HG02610 (cell line): ENCODE data around the gene CENATAC.
"Not testable (repeated sequence)": the region's sequence is repeated elsewhere in the genome, so short reads cannot be mapped to it uniquely, and the experiment has no call there.

Experiments
- ATAC-seq: cut with Tn5 transposase; IDR thresholded peaks from one replicate; pipeline ENCODE4 v1.9.1; 2021; ENCODE audit warnings: mild to moderate bottlenecking, moderate library complexity; ENCODE audit not compliant: unreplicated experiment

CENATAC gene

GRCh38 chr11:119051440-119052162, 53.7 kb downstream of the CENATAC start:
- ATAC-seq: peak; percentile 71

DNA sequence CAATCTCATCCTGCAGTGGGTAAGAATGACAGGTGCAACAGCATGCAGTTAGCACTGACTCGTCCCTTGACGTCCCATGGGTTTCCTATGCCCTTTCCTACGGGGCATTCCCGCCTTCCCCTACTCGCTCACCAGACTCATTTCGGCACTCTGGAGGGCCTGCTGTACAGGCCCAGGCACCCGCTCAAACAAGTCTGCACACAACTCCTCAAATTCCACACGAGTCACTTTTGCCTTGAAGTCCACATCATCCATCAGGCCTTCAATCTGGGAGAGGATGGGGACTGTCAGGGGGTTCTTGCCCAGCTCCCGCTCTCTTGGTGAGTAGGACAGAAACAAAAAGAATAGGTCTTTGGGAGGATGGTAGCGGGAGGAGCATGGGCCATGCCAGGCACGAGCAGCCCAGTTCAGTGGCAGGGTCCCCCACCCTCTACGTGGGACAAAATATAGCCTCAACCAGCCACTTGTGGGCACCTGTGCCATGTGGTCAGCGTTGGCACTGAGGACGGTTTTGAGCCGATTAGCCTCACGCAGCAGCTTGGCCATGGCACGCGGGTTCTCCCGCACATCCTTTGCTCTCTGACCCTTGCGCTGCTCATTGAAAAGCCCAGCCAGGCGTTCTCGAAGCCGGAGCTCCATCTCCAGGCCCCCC, 54.4 kb downstream of the CENATAC start:
- no peak for ATAC-seq

DNA sequence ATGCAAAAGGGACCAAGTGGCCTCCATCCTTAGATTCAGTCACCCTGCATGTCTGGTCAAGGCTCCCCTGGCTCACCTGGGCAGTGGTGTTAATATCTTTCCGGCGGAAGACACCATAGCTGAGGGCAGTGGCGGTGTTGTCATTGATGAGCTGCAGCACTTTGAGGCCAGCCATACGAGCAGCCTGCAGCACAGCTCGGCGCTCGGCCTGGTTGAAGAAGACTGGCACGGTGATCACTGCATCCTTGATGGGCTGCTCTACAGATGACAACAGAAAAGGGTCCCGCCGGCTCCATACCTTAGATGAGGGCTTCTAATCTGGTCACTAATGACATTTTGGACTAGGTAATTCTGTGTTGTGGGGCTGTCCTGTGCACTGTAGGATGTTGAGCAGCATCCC, 56.5 kb downstream of the CENATAC start:
- ATAC-seq: no peak

- no peak for ATAC-seq
Measured at GRCh38 chr11:119055901-119056300, 58.0 kb downstream of the CENATAC start.

- ATAC-seq: peak; percentile 3
Measured at GRCh38 chr11:119056421-119056999, 58.6 kb downstream of the CENATAC start.

- ATAC-seq: peak; percentile 93
Measured at GRCh38 chr11:119057000-119057769, 59.2 kb downstream of the CENATAC start, which contains the start of gene HYOU1. Gene HYOU1 (minus strand): TSS chr11:119057205. CDS start chr11:119056160, 1,045 bp downstream.

DNA sequence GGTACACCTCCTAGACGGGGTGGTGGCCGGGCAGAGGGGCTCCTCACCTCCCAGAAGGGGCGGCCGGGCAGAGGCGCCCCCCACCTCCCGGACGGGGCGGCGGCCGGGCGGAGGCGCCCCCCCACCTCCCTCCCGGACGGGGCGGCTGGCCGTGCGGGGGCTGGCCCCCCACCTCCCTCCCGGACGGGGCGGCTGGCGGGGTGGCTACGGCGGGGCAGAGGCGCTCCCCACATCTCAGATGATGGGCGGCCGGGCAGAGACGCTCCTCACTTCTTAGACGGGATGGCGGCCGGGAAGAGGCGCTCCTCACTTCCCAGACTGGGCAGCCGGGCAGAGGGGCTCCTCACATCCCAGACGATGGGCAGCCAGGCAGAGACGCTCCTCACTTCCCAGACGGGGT, 61.2 kb downstream of the CENATAC start:
- not testable (repeated sequence) for ATAC-seq

- no peak for ATAC-seq
Measured at GRCh38 chr11:119061256-119061655, 63.3 kb downstream of the CENATAC start.

DNA sequence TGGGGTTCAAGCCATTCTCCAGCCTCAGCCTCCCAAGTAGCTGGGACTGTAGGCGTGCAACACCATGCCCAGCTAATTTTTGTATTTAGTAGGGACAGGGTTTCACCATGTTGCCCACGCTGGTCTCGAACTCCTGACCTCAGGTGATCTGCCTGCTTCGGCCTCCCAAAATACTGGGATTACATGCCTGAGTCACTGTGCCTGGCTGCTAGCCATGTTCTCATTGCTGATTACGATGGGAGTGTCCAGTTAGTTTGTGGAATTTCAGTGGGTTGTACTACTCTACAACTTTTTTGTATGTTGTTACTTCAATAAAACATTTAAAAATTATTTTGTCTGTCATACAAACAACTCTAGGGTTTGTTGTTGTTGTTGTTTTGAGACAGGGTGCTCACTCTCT, 64.8 kb downstream of the CENATAC start:
- no peak for ATAC-seq

DNA sequence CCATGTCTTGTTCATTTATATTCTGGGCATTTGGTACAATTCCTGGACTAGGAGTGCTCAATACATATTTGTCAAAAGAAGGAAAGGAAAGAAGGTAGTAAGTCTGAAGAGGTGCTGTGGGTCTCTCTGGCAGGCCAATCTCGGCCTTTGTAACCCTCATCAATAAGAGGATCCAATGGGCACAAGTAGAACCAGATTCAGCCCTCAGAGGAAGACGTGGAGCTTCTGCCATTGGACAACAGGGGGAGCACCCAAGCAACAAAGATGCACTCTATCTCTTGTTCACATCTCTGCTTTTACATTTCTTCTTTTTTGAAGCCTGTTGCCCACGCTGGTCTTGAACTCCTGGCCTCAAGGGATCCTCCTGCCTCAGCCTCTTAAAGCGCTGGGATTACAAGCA, 67.4 kb downstream of the CENATAC start:
- no peak for ATAC-seq
